Epithelial cell of proximal tubule (primary cell): ENCODE results near the gene MAB21L4. TPM values are rescaled to one million over a fixed set of nuclear protein-coding genes. Genes with fewer than 3 reads are reported as not detected.

ENCODE experiments used
- DNase-seq: peaks from one replicate; pipeline ENCODE4 v3.0.0-alpha.2; 2011; ENCODE audit warnings: low read depth
- H3K4me3 ChIP-seq: 2 replicates; pipeline ENCODE4 v1.5.1; 2011; ENCODE audit warnings: low read depth, mild to moderate bottlenecking, low read length
- CTCF ChIP-seq: conservative IDR thresholded peaks from 2 replicates; pipeline ENCODE4 v1.5.1; 2012; ENCODE audit warnings: low read depth, mild to moderate bottlenecking, low read length
- total RNA-seq: library from RNA; depleted of rRNA; stranded (reverse); fragments of >200 nt; gene quantifications from 2 replicates; pipeline ENCODE4 v1.2.3, GENCODE V29; 2015

The MAB21L4 gene
- total RNA-seq, 1 donor from 2014 or later = 0.81 TPM

- H3K4me3 ChIP-seq = no peak overlapping the region
- no peak for TF ChIP-seq CTCF
- no peak for DNase-seq
These were observed 32.8 kb upstream of the MAB21L4 start for GRCh38 chr2:240928476-240929363.

- no peak for TF ChIP-seq CTCF
- H3K4me3 ChIP-seq = no peak overlapping the region
- DNase-seq = no peak
These were observed 31.4 kb upstream of the MAB21L4 start for GRCh38 chr2:240927390-240927781.

- DNase-seq = no peak
- TF ChIP-seq CTCF = no peak
- no peak overlapping the region for H3K4me3 ChIP-seq
These were observed 30.8 kb upstream of the MAB21L4 start for GRCh38 chr2:240926516-240927389.

- no peak overlapping the region for H3K4me3 ChIP-seq
- TF ChIP-seq CTCF = no peak
- DNase-seq = no peak
These were observed 29.9 kb upstream of the MAB21L4 start for GRCh38 chr2:240925568-240926515.

GRCh38 chr2:240925191-240925567 is 29.2 kb upstream of the MAB21L4 start:
- H3K4me3 ChIP-seq = no peak overlapping the region
- no peak for TF ChIP-seq CTCF
- no peak for DNase-seq

- no peak for DNase-seq
- no peak overlapping the region for H3K4me3 ChIP-seq
- TF ChIP-seq CTCF = no peak
These were observed 27.1 kb upstream of the MAB21L4 start for GRCh38 chr2:240922982-240923537.
